Upper lobe of left lung (tissue), 6 donors: ENCODE data around the gene MPC1. TPM values are rescaled to one million over a fixed set of nuclear protein-coding genes. Genes with fewer than 3 reads are reported as not detected.

Experiments used
- ATAC-seq, 2 donors: fragments of 200-7000 bp; cut with Tn5 transposase; one replicate each; pipeline ENCODE4 v1.9.1; 2022; ENCODE audit warnings: mild to moderate bottlenecking in 2 of 2, moderate library complexity in 2 of 2; ENCODE audit not compliant: low FRiP score in 2 of 2
- DNase-seq, 2 donors: peaks; one replicate each; pipeline ENCODE4 v3.0.0-alpha.2; 2019 to 2020
- H3K27ac ChIP-seq, 4 donors: fragments of 200-600 bp; sonication (generic); one replicate each; pipeline ENCODE4 v1.5.1; 2016 to 2019
- H3K27me3 ChIP-seq, 4 donors: fragments of 200-600 bp; sonication (generic); one replicate each; pipeline ENCODE4 v1.5.1; 2017 to 2019
- H3K36me3 ChIP-seq, 4 donors: fragments of 200-600 bp; sonication (generic); one replicate each; pipeline ENCODE4 v1.5.1; 2016 to 2019
- H3K4me1 ChIP-seq, 4 donors: fragments of 200-600 bp; sonication (generic); one replicate each; pipeline ENCODE4 v1.5.1; 2018 to 2019
- H3K4me3 ChIP-seq, 4 donors: fragments of 200-600 bp; sonication (generic); one replicate each; pipeline ENCODE4 v1.5.1; 2017 to 2019; ENCODE audit warnings: mild to moderate bottlenecking in 2 of 4, moderate library complexity in 1 of 4
- H3K9me3 ChIP-seq, 4 donors: fragments of 200-600 bp; sonication (generic); one replicate each; pipeline ENCODE4 v1.5.1; 2018 to 2019
- EP300 ChIP-seq, 4 donors: sonication (generic); formaldehyde crosslinking; IDR thresholded peaks; one replicate each; pipeline ENCODE4 v1.5.1; 2017; ENCODE audit warnings: antibody characterized with exemption in 4 of 4, control low read depth in 2 of 4
- POLR2A ChIP-seq, 4 donors: fragments of 450-650 bp; IDR thresholded peaks; one replicate each; pipeline ENCODE4 v1.5.1; 2016 to 2017; ENCODE audit warnings: antibody characterized with exemption in 4 of 4, mild to moderate bottlenecking in 2 of 4
- POLR2AphosphoS5 ChIP-seq, 2 donors: sonication (generic); formaldehyde crosslinking; IDR thresholded peaks; one replicate each; pipeline ENCODE4 v1.5.1; 2017; ENCODE audit warnings: antibody characterized with exemption in 2 of 2
- WGBS, 2 donors: methylation state at CpG; one replicate each; pipeline ENCODE4 v1.1.5; 2017 to 2018; 5-methylcytosine and 5-hydroxymethylcytosine counted together
- total RNA-seq, 6 donors: library from RNA; depleted of rRNA in 4 of 6; stranded (reverse); fragments of >200 nt in 4 of 6; gene quantifications; one replicate each; pipeline versions ENCODE4 v1.1.0 to v1.2.1, GENCODE V29; 2016 to 2021
- TF ChIP-seq, protein P1 (sequence below), 6 experiments: fragments of 450-650 bp in 4 of 6; fragments of 200-600 bp in 2 of 6; sonication (generic) in 2 of 6; IDR thresholded peaks; one replicate each; pipeline ENCODE4 v1.5.1; 2016 to 2019; ENCODE audit warnings: antibody characterized with exemption in 6 of 6
- donor health status: DM: no; HTN: no; CAD: no; lungs with moderate emphysema.
- donor health status: DM: no; HTN: yes; CAD: no; lungs with severe emphysema.

MPC1 gene
- total RNA-seq, 6 donors from 2014 or later: 17.8 to 74.2 (median 50.7) TPM

DNA sequence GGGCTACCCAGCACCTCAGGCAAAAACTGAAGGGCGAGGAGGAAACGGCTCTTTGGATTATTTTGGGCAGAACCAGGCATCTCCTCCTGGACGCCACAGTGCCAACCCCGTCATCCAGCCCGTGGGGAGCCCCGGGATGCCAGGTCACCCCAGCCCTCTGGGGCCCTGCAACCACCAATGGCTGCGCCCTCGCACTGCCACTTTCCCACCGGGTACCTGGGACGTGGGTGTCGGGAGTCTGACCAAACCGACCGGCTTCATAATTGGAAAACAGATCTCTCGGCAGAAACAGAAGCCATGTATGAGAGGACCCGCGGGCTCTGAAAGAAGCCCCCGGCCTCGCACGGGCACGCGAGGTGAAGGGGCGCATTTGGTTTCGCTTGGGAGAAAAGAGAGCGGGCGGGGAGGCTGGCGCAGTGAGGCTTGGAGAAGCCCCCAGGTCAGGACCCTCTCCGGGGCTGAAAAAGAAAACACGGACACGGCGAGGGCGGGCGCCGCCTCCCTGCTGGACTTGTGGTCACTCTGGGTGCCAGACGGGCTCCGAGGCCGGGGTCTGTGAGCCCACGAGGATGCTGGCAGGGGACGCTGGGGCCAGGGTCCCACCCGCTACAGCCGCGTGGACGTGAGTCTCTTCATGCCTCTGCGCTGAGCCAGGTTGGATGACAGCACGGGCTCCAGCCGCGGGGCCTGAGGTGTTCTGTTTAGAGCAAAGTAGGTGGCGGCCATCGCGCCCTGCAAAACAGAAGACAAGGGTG lies 29.6 kb upstream of the MPC1 start:
- Histone ChIP-seq H3K9me3 (no peaks in the 10 kb centered on the region), H3K27ac (no peak overlapping the region), H3K27me3 (no peaks in the 10 kb centered on the region), H3K4me1 (no peaks in the 10 kb centered on the region), H3K4me3 (no peak overlapping the region), H3K36me3 (peaks cover 24 to 76% (median 68%) of the 10 kb centered on the region in 4 donors)
- WGBS, 2 donors: 91 to 93% methylated on average over 39 to 48 of the region's 49 CpGs
- peak in 1 of 2 donors; percentile 78 for DNase-seq
- TF ChIP-seq POLR2A (IDR thresholded peaks at IDR 0.05) (no peak), EP300 (IDR thresholded peaks at IDR 0.05) (no peak), POLR2AphosphoS5 (IDR thresholded peaks at IDR 0.05) (no peak)
- TF ChIP-seq, protein P1, sequence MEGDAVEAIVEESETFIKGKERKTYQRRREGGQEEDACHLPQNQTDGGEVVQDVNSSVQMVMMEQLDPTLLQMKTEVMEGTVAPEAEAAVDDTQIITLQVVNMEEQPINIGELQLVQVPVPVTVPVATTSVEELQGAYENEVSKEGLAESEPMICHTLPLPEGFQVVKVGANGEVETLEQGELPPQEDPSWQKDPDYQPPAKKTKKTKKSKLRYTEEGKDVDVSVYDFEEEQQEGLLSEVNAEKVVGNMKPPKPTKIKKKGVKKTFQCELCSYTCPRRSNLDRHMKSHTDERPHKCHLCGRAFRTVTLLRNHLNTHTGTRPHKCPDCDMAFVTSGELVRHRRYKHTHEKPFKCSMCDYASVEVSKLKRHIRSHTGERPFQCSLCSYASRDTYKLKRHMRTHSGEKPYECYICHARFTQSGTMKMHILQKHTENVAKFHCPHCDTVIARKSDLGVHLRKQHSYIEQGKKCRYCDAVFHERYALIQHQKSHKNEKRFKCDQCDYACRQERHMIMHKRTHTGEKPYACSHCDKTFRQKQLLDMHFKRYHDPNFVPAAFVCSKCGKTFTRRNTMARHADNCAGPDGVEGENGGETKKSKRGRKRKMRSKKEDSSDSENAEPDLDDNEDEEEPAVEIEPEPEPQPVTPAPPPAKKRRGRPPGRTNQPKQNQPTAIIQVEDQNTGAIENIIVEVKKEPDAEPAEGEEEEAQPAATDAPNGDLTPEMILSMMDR (IDR thresholded peaks at IDR 0.05): no peak
- ATAC-seq: no peak

DNA sequence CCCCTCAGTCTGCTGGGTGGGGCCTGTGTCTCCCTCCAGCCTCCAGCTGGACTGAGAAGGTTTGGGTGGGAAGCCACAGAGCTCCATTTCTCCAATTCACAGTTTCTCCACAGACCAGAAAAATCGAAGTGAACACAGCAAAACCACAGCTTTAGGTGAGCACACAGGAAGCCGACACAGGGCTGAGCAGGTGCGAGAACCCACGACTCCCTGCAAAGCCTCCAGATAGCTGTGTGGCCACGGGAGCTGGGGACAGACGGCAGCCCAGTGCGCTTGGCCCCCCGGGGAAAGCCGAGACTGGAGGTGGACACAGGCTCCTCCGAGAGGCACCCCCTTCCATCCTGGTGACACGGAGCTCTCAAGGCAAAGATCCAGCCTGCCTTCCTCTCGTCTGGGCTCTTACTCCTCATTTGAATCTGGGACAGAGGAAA lies 29.0 kb upstream of the MPC1 start:
- Histone ChIP-seq H3K4me3 (no peak overlapping the region), H3K36me3 (peaks cover 22 to 70% (median 63%) of the 10 kb centered on the region in 4 donors), H3K9me3 (no peaks in the 10 kb centered on the region), H3K4me1 (no peaks in the 10 kb centered on the region), H3K27me3 (no peaks in the 10 kb centered on the region), H3K27ac (peak overlapping the region in 1 of 4 donors; percentile 26)
- TF ChIP-seq POLR2AphosphoS5 (IDR thresholded peaks at IDR 0.05): no peak
- ATAC-seq (no peak), DNase-seq (peak in 1 of 2 donors; percentile 54)
- WGBS, 2 donors: 52 to 78% methylated on average over 7 to 12 of the region's 12 CpGs

DNA sequence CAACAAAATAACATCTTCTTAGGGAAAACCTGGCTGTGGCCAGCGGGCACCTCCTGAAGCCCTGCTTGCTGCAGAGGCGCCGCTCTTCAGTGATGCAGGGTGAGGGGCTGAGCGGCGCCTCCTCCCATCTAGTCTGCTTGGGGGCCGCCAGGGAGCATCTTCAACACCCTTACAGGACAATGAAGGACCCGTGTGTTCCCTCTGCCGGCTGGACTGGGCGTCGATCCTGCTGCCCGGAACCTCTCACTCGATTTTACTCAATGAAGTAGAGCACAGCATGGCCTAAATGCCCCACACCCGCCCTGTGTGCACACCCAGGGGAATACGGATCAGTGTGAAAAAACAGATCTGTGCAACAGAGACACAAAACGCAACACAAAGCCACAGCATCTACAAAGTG lies 28.5 kb upstream of the MPC1 start:
- Histone ChIP-seq H3K27ac (peak overlapping the region in 1 of 4 donors; percentile 26), H3K4me3 (no peak overlapping the region), H3K36me3 (peaks cover 22 to 68% (median 62%) of the 10 kb centered on the region in 4 donors), H3K9me3 (no peaks in the 10 kb centered on the region), H3K27me3 (no peaks in the 10 kb centered on the region), H3K4me1 (no peaks in the 10 kb centered on the region)
- ATAC-seq: no peak
- no peak for DNase-seq
- WGBS, 2 donors: 79 to 98% methylated on average over 9 to 15 of the region's 15 CpGs
- TF ChIP-seq POLR2A (IDR thresholded peaks at IDR 0.05): no peak
- TF ChIP-seq POLR2AphosphoS5 (IDR thresholded peaks at IDR 0.05): no peak
- no peak for TF ChIP-seq EP300 (IDR thresholded peaks at IDR 0.05)
- TF ChIP-seq, protein P1 (IDR thresholded peaks at IDR 0.05): no peak

DNA sequence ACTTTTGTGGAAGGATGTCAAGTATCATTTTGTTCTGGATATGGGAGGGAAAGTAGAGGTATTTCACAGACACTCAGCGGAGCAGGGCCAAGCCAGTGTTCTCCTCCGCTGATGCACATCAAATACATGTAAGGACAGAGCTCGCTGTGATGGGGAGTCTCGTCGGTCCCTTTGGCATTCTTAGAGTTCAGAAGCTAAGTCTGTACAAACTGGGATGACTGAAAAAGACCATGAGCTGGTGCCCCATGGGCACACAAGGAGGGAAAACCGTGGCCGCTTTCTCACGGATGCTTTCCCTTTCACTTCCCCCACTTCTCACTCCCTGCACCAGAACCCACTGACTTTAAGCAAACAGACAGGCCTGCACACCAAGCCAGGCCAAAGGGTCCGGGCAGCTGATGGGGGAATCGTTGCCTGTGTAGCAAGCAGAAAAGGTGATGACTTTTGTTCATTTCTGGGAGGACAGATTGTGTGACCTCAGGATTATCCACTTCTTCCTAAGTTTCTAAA lies 27.7 kb upstream of the MPC1 start:
- 87 to 88% methylated on average over 10 of the region's 10 CpGs for WGBS, 2 donors
- Histone ChIP-seq H3K27me3 (no peaks in the 10 kb centered on the region), H3K9me3 (no peaks in the 10 kb centered on the region), H3K27ac (no peak overlapping the region), H3K4me3 (no peak overlapping the region), H3K36me3 (peaks cover 22 to 65% (median 57%) of the 10 kb centered on the region in 4 donors), H3K4me1 (no peaks in the 10 kb centered on the region)
- DNase-seq: no peak
- no peak for ATAC-seq
- TF ChIP-seq POLR2A (IDR thresholded peaks at IDR 0.05) (no peak), POLR2AphosphoS5 (IDR thresholded peaks at IDR 0.05) (no peak), EP300 (IDR thresholded peaks at IDR 0.05) (no peak)
- TF ChIP-seq, protein P1 (IDR thresholded peaks at IDR 0.05): no peak

DNA sequence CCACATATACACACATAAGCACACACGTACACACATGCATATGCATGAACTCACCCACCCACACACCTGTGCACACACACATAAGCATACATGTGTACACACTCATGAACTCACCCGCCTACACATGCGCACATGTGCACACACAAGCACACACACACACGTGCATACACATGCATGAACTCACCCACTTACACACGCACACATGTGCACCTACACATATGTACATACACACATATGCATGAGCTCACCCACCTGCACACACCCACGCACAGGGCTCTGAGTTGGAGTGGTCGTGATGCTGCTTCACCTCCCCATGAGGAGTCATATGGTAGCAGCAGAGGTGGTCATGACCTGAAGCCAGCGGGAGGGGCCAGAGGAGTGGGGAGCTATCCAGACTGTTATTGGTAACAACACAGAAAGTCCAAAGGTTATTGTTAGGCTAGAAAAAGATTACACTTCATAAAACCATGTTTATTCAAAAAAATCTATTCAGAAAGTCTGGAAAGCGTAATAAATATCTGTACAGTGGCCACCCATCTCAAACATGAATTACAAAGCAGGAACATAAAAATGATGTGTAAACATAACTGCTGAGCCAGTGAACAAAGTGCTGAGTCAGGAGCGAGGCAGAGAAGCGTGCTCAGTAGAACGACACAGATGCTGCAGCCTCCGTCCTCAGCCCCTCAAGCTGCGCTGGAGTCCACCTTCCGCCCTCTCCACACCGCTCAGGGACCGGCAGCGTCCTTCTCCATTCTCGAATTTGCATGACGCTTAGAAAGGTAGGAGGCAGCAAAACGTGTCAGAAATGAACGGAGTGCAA lies 26.4 kb upstream of the MPC1 start:
- TF ChIP-seq, protein P1 (IDR thresholded peaks at IDR 0.05): no peak
- TF ChIP-seq POLR2A (IDR thresholded peaks at IDR 0.05): no peak
- TF ChIP-seq POLR2AphosphoS5 (IDR thresholded peaks at IDR 0.05): no peak
- TF ChIP-seq EP300 (IDR thresholded peaks at IDR 0.05): no peak
- 83% methylated on average over 22 of the region's 22 CpGs for WGBS, 2 donors

More for the DNA sequence above, 26.4 kb upstream of the MPC1 start:
- Histone ChIP-seq H3K27me3 (no peaks in the 10 kb centered on the region), H3K9me3 (no peaks in the 10 kb centered on the region), H3K4me3 (no peak overlapping the region), H3K27ac (no peak overlapping the region), H3K4me1 (no peaks in the 10 kb centered on the region), H3K36me3 (peaks cover 17 to 52% (median 44%) of the 10 kb centered on the region in 4 donors)
- ATAC-seq: no peak
- no peak for DNase-seq
